Measurements from ENCODE around the gene FGFBP2.

DNA sequence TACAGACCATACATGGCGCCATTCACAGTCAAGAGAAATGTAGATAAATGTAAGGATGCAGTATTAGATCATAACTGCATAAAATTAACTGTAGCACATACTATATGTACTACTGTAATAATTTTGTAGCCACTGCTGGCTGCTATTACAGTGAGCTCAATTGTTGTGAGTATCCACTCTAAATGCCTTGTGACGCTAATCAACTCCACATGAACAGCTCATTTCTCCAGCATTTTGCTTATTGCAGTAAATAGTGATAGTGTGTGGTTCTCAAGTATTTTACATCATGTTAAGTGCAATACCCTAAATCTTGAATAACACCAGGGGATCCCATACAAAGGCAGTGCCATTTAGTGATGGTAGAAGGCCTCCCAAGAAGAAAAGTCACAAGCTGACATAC lies 45.7 kb downstream of the FGFBP2 start:
- TF ChIP-seq, protein P1, sequence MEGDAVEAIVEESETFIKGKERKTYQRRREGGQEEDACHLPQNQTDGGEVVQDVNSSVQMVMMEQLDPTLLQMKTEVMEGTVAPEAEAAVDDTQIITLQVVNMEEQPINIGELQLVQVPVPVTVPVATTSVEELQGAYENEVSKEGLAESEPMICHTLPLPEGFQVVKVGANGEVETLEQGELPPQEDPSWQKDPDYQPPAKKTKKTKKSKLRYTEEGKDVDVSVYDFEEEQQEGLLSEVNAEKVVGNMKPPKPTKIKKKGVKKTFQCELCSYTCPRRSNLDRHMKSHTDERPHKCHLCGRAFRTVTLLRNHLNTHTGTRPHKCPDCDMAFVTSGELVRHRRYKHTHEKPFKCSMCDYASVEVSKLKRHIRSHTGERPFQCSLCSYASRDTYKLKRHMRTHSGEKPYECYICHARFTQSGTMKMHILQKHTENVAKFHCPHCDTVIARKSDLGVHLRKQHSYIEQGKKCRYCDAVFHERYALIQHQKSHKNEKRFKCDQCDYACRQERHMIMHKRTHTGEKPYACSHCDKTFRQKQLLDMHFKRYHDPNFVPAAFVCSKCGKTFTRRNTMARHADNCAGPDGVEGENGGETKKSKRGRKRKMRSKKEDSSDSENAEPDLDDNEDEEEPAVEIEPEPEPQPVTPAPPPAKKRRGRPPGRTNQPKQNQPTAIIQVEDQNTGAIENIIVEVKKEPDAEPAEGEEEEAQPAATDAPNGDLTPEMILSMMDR (IDR thresholded peaks at IDR 0.05) = no peak
- no peak for TF ChIP-seq POLR2A (IDR thresholded peaks at IDR 0.05)

Measured in uterus (tissue), 2 donors.